Spleen (tissue), 7 donors: ENCODE measurements around the gene TMEM140.

Experiments used
- CTCF ChIP-seq, 11 experiments: fragments of 200-600 bp in 7 of 11; fragments of 450-650 bp in 4 of 11; sonication (generic) in 4 of 11; IDR thresholded peaks in 8 of 11; conservative IDR thresholded peaks in 3 of 11; 1 replicate in 7 of 11; 2 replicates in 4 of 11; pipeline versions ENCODE4 v1.4.0 to v1.8.0; 2016 to 2021; ENCODE audit warnings: antibody characterized with exemption in 11 of 11, inconsistent platforms in 4 of 11, mild to moderate bottlenecking in 1 of 11
- POLR2AphosphoS5 ChIP-seq, 3 donors: sonication (generic); formaldehyde crosslinking; IDR thresholded peaks; one replicate each; pipeline ENCODE4 v1.5.1; 2017; ENCODE audit warnings: antibody characterized with exemption in 3 of 3
- donor health status: DM: no; HTN: no; CAD: no; lungs with moderate emphysema.
- donor health status: DM: no; HTN: no; CAD: no.
- donor health status: DM: no; HTN: no; CAD: no.

GRCh38 chr7:135190703-135191102 is 42.8 kb downstream of the TMEM140 start:
- TF ChIP-seq CTCF (IDR thresholded peaks at IDR 0.05 in 8 of 11, conservative IDR thresholded peaks at IDR 0.05 in 3 of 11) (no peak), POLR2AphosphoS5 (IDR thresholded peaks at IDR 0.05) (no peak)
